ENCODE measurements around the gene XIRP2.
"Not testable (repeated sequence)": the region's sequence is repeated elsewhere in the genome, so short reads cannot be mapped to it uniquely, and the experiment has no call there.

The XIRP2 gene

GRCh38 chr2:167057446-167057845 is 169.2 kb downstream of the XIRP2 start:
- H4K20me1 ChIP-seq (ENCODE audit: insufficient read depth, low read length) = no peaks in the 10 kb centered on the region
- no peak overlapping the region for H3K27ac ChIP-seq (ENCODE audit: low read length)
- no peaks in the 10 kb centered on the region for H3K27me3 ChIP-seq (ENCODE audit: low read depth, low read length)
- no peaks in the 10 kb centered on the region for H3K79me2 ChIP-seq (ENCODE audit: low read length)
- no peak overlapping the region for H3K4me3 ChIP-seq (ENCODE audit: low read length)
- TF ChIP-seq CTCF (IDR thresholded peaks at IDR 0.05; ENCODE audit: low read depth, low read length) (no peak), EZH2phosphoT487 (IDR thresholded peaks at IDR 0.05; ENCODE audit: low read depth) (no peak)
- H2AFZ ChIP-seq (ENCODE audit: low read depth, low read length) = no peak overlapping the region
- H3K4me2 ChIP-seq (ENCODE audit: low read length) = no peak overlapping the region
- no peaks in the 10 kb centered on the region for H3K36me3 ChIP-seq (replicated peaks; ENCODE audit: low read depth, low read length)
- no peaks in the 10 kb centered on the region for H3K4me1 ChIP-seq (ENCODE audit: low read length)
- H3K9me3 ChIP-seq (ENCODE audit: insufficient read depth, low read length) = no peaks in the 10 kb centered on the region
- H3K9ac ChIP-seq (ENCODE audit: low read length) = no peak overlapping the region

- no peak overlapping the region for H3K9ac ChIP-seq (ENCODE audit: low read length)
- H3K27me3 ChIP-seq (ENCODE audit: low read depth, low read length) = no peaks in the 10 kb centered on the region
- H2AFZ ChIP-seq (ENCODE audit: low read depth, low read length) = no peak overlapping the region
- no peak overlapping the region for H3K27ac ChIP-seq (ENCODE audit: low read length)
- no peak overlapping the region for H3K4me2 ChIP-seq (ENCODE audit: low read length)
- no peaks in the 10 kb centered on the region for H3K36me3 ChIP-seq (replicated peaks; ENCODE audit: low read depth, low read length)
- no peak overlapping the region for H3K4me3 ChIP-seq (ENCODE audit: low read length)
- no peaks in the 10 kb centered on the region for H3K4me1 ChIP-seq (ENCODE audit: low read length)
- no peaks in the 10 kb centered on the region for H3K79me2 ChIP-seq (ENCODE audit: low read length)
- TF ChIP-seq EZH2phosphoT487 (IDR thresholded peaks at IDR 0.05; ENCODE audit: low read depth) = no peak
- no peak for TF ChIP-seq CTCF (IDR thresholded peaks at IDR 0.05; ENCODE audit: low read depth, low read length)
- H4K20me1 ChIP-seq (ENCODE audit: insufficient read depth, low read length) = no peaks in the 10 kb centered on the region
- H3K9me3 ChIP-seq (ENCODE audit: insufficient read depth, low read length) = no peaks in the 10 kb centered on the region
These were observed 170.9 kb downstream of the XIRP2 start for GRCh38 chr2:167059173-167059572.

GRCh38 chr2:167069855-167070254 is 181.6 kb downstream of the XIRP2 start:
- H3K27me3 ChIP-seq (ENCODE audit: low read depth, low read length) = no peaks in the 10 kb centered on the region
- no peak overlapping the region for H2AFZ ChIP-seq (ENCODE audit: low read depth, low read length)
- H3K4me3 ChIP-seq (ENCODE audit: low read length) = no peak overlapping the region
- H3K9ac ChIP-seq (ENCODE audit: low read length) = no peak overlapping the region
- no peaks in the 10 kb centered on the region for H3K79me2 ChIP-seq (ENCODE audit: low read length)
- H3K4me2 ChIP-seq (ENCODE audit: low read length) = no peak overlapping the region
- TF ChIP-seq EZH2phosphoT487 (IDR thresholded peaks at IDR 0.05; ENCODE audit: low read depth) = no peak
- TF ChIP-seq CTCF (IDR thresholded peaks at IDR 0.05; ENCODE audit: low read depth, low read length) = no peak
- H4K20me1 ChIP-seq (ENCODE audit: insufficient read depth, low read length) = no peaks in the 10 kb centered on the region
- no peak overlapping the region for H3K27ac ChIP-seq (ENCODE audit: low read length)
- H3K36me3 ChIP-seq (replicated peaks; ENCODE audit: low read depth, low read length) = no peaks in the 10 kb centered on the region
- H3K4me1 ChIP-seq (ENCODE audit: low read length) = no peaks in the 10 kb centered on the region
- no peaks in the 10 kb centered on the region for H3K9me3 ChIP-seq (ENCODE audit: insufficient read depth, low read length)

- H3K4me3 ChIP-seq (ENCODE audit: low read length); H3K27me3 ChIP-seq (ENCODE audit: low read depth, low read length); H3K36me3 ChIP-seq (replicated peaks; ENCODE audit: low read depth, low read length); H3K9ac ChIP-seq (ENCODE audit: low read length); H3K9me3 ChIP-seq (ENCODE audit: insufficient read depth, low read length); H4K20me1 ChIP-seq (ENCODE audit: insufficient read depth, low read length); H3K27ac ChIP-seq (ENCODE audit: low read length); H2AFZ ChIP-seq (ENCODE audit: low read depth, low read length); H3K79me2 ChIP-seq (ENCODE audit: low read length); H3K4me1 ChIP-seq (ENCODE audit: low read length); H3K4me2 ChIP-seq (ENCODE audit: low read length): not testable (repeated sequence)
These were observed 187.4 kb downstream of the XIRP2 start for GRCh38 chr2:167075708-167076107.

- H3K27ac ChIP-seq (ENCODE audit: low read length); H4K20me1 ChIP-seq (ENCODE audit: insufficient read depth, low read length); H3K36me3 ChIP-seq (replicated peaks; ENCODE audit: low read depth, low read length); H3K4me3 ChIP-seq (ENCODE audit: low read length); H3K9ac ChIP-seq (ENCODE audit: low read length); H3K4me1 ChIP-seq (ENCODE audit: low read length); H3K79me2 ChIP-seq (ENCODE audit: low read length); H3K4me2 ChIP-seq (ENCODE audit: low read length); H3K9me3 ChIP-seq (ENCODE audit: insufficient read depth, low read length); H3K27me3 ChIP-seq (ENCODE audit: low read depth, low read length); H2AFZ ChIP-seq (ENCODE audit: low read depth, low read length): not testable (repeated sequence)
These were observed 210.7 kb downstream of the XIRP2 start for GRCh38 chr2:167098931-167099330.
